HG02798 (cell line): ENCODE data around the gene CCPG1.

Experiments used
- ATAC-seq: cut with Tn5 transposase; IDR thresholded peaks from one replicate; pipeline ENCODE4 v1.9.1; 2021; ENCODE audit warnings: mild to moderate bottlenecking; ENCODE audit not compliant: unreplicated experiment, poor library complexity

CCPG1 gene

GRCh38 chr15:55389264-55389607 is 18.9 kb downstream of the CCPG1 start:
- no peak for ATAC-seq

- no peak for ATAC-seq
Measured at GRCh38 chr15:55387027-55387426, 21.1 kb downstream of the CCPG1 start.

GRCh38 chr15:55383687-55384086 is 24.5 kb downstream of the CCPG1 start:
- ATAC-seq, result no peak

DNA sequence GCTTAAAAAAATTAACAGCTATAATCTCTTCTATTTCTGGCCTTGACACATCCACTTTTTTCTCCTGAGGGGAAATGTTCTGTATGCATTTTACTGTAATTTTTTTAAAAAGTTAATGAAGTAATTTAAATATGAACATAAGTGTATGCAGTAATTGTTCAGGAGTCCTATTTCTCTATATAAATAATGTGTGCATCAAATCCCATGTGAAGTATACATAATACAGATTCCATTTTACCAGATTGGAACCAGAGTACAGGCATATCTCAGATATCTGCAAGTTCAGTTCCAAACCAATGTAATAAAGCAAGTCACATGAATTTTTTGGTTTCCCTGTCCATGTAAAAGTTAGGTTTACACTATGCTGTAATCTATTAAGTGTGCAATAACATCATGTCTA is 26.6 kb downstream of the CCPG1 start:
- no peak for ATAC-seq

- ATAC-seq, result no peak
Measured at GRCh38 chr15:55379095-55379494, 29.1 kb downstream of the CCPG1 start.

DNA sequence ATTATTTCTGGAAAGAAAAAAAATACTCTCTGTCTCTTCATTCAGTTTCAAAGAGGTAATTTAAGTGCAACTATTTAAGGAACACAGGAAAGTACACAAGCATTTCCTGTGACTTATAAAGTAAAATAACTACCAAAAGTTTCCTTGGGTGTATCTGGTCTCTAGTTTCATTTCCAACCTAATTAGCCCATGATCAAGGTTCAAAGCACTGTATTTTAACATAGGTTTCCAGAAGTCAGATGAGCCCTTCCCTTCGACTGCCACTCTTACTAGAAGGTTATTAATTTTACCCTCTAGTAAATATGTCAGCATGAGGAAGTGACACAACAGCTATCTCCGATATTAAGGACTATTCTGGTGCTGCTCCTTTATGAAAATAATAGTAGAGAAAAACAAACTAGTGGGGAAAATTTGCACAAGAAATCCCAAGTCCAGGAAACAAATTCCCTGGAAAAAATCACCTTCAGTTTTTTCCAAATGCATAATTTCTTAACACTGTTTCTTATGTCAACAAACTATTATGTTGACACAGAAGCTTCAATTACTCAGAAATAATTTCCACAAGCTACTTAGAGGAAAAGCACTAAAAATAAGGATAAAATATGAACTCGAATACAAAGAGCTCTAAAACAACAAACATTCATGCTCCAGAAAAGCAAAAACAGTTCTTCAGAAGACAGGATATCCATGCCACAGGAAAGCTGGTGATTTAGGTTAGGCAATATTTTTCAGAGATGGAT is 35.3 kb downstream of the CCPG1 start:
- no peak for ATAC-seq

- no peak for ATAC-seq
Measured at GRCh38 chr15:55366981-55367380, 41.2 kb downstream of the CCPG1 start.

- ATAC-seq, result no peak
Measured at GRCh38 chr15:55362641-55363040, 45.5 kb downstream of the CCPG1 start.

DNA sequence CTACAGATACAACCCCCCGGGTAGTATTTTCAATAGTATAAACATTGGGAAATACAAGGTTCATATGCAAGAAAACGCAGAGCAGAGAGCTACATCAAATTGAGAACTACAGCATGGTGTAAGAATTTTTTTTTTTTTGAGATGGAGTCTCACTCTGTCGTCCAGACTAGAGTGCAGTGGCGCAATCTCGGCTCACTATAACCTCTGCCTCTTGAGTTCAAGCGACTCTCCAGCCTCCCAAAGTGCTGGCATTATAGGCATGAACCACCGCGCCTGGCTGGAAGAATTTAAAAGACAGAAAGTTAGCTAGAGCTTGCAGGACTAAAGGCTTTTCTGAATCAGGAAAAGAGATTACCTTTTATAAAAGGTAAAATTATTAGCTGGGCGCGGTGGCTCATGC is 47.1 kb downstream of the CCPG1 start:
- ATAC-seq, result no peak

GRCh38 chr15:55360256-55360655 is 47.9 kb downstream of the CCPG1 start:
- ATAC-seq, result no peak

GRCh38 chr15:55358471-55358870 is 49.7 kb downstream of the CCPG1 start:
- no peak for ATAC-seq

- no peak for ATAC-seq
Measured at GRCh38 chr15:55357774-55358173, 50.4 kb downstream of the CCPG1 start.

GRCh38 chr15:55356985-55357585 is 51.1 kb downstream of the CCPG1 start:
- no peak for ATAC-seq

DNA sequence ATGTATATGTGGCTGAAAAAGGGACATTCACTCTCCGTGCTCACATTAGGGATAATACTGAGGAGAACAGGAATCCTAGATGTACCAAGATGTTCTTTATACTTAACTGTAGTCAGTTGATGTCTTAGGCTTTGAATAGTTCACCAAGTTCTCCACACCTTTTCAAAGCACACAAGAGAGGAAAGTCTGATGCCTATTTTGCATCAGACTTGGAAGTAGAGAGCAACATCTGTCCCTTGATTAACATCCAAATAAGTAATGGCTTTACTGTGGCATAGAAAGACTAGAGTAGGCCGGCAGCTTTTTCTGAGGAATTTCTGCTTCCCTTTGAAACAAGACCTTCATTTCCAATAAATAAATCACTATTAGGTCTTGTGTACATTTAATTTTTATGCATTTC is 55.1 kb downstream of the CCPG1 start:
- ATAC-seq, result no peak

DNA sequence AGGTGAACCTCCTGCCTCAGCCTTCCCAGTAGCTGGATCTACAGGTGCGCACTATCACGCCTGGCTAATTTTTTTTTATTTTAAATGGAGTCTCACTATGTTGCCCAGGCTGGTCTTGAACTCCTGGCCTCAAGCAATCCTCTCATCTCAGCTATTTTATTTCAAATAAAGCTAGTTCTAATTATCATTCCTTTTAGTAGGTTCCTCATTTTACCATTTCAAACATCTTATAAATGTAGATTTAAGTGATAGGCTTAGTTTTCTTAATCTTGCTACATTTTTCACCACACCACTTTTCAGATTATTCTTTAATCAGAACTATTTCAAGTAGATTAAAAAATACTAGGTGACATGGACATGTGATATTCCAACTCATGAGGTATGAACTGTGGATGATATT is 58.9 kb downstream of the CCPG1 start:
- ATAC-seq, result no peak

- ATAC-seq, result no peak
Measured at GRCh38 chr15:55348281-55348778, 59.8 kb downstream of the CCPG1 start.

DNA sequence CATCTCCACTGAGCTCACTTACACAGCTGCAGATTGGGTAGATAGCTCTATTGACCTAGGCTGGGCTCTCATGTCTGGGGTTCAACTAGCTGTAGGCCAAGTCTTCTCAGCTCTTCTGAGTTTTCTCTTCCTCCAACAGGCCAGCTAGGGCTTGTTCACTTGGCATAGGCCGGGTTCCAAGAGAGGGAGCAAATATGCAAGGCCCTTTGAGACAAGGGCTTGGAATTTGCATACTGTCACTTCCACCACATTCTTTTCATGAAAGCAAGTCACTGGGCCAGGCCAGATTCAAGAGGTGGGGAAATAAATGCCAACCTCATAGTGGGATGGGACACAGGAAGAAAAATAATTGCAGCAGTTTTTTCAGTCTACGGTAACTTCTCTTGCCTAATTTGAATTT is 64.0 kb downstream of the CCPG1 start:
- ATAC-seq, result no peak

- ATAC-seq, result no peak
Measured at GRCh38 chr15:55343168-55343567, 65.0 kb downstream of the CCPG1 start.

GRCh38 chr15:55337160-55337559 is 71.0 kb downstream of the CCPG1 start:
- ATAC-seq, result no peak

DNA sequence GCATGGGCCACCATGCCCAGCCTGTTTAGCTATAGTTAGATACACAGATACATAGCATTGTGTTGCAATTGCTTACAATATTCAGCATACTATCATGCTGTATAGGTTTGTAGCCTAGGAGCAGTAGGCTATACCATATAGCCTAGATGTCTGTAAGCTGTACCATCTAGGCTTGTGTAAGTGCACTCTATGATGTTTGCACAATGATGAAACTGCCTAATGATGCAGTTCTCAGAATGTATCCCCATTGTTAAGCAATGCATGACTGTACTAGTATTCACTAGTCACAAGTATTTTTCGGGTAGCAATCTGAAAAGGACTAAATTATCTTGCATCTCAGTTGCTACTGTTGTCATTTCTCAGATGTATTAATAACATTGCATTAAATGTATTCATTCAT is 73.2 kb downstream of the CCPG1 start:
- ATAC-seq, result no peak

GRCh38 chr15:55334371-55334770 is 73.8 kb downstream of the CCPG1 start:
- no peak for ATAC-seq

DNA sequence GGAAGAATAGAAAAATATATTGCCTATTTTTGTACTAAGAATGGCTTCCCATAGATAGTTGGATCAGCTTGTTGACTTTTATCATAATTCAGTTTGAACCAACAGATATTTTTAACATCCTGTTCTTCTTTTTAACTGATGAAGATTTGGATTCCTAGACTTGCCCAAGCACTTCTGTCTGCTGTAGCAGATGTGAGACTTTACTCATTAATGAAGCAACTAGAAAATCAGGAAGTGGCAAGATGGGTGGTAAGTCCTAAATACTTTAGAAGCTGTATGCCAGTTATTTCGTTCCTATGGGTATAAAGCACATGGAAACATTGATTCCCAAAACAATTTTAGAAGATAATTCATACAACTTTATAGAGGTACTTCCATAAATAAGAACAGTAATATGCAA is 80.8 kb downstream of the CCPG1 start:
- no peak for ATAC-seq
